Stomach smooth muscle (tissue), 2 donors: ENCODE measurements around the gene PTRH2.

Source experiments
- H3K27ac ChIP-seq: one replicate; pipeline ENCODE4 v1.7.0; 2013; ENCODE audit warnings: mild to moderate bottlenecking, low read length, inconsistent platforms
- H3K27me3 ChIP-seq, 2 donors: one replicate each; pipeline ENCODE4 v1.7.0; 2013; ENCODE audit warnings: low read length in 2 of 2; ENCODE audit not compliant: insufficient read depth in 2 of 2, control insufficient read depth in 1 of 2
- H3K36me3 ChIP-seq, 2 donors: one replicate each; pipeline ENCODE4 v1.7.0; 2013; ENCODE audit warnings: low read length in 2 of 2; ENCODE audit not compliant: control insufficient read depth in 2 of 2, insufficient read depth in 2 of 2
- H3K4me1 ChIP-seq: one replicate; pipeline ENCODE4 v1.7.0; 2013; ENCODE audit warnings: low read length; ENCODE audit not compliant: control insufficient read depth, insufficient read depth
- H3K4me3 ChIP-seq, 2 donors: one replicate each; pipeline ENCODE4 v1.7.0; 2013; ENCODE audit warnings: low read length in 2 of 2
- H3K9ac ChIP-seq, 2 donors: one replicate each; pipeline ENCODE4 v1.7.0; 2013; ENCODE audit warnings: low read length in 2 of 2, mild to moderate bottlenecking in 1 of 2
- H3K9me3 ChIP-seq, 2 donors: one replicate each; pipeline ENCODE4 v1.7.0; 2013; ENCODE audit warnings: low read length in 2 of 2; ENCODE audit not compliant: control insufficient read depth in 2 of 2
- donor health status: healthy.
- donor health status: Pancreatic carcinoma.

PTRH2 gene

DNA sequence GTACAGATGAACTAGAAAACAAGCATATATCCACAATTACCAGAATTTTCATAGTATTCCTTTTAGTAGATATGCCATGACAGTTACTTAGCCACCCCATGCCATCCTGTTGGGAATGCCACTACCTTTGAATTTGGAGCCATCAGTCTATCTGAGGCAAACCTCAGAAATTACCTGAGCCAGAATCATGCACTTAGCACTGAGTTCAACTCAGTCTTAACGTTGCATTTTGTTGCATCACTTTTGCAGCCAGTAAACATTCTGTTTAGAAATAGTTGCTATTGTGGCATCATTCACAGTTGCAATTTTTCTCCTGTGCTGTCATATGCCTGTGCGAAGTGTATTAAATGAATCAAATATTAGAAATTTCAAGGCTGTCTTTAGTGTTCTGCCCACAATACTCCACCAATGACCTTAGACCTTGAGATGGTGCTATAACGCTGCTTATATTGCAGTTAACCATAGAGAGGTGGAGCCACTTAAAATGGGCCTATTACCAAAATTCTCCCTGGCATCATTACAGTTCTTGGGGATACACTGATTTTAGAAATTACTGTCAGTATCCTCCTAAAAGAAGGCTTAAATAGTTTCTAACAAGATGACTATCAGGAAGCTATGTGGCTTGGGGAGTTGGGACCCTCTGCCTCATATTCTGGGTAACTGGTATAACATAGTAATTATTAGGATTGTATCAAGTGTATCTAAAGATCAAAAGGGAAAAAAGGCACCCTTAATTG, 11.1 kb downstream of the PTRH2 start:
- no peak overlapping the region for H3K9ac ChIP-seq

GRCh38 chr17:59694344-59694743, 12.9 kb downstream of the PTRH2 start:
- H3K9ac ChIP-seq, result no peak overlapping the region
- H3K27ac ChIP-seq, result no peak overlapping the region

More for the DNA sequence above, 11.1 kb downstream of the PTRH2 start:
- Histone ChIP-seq H3K9me3 (no peaks in the 10 kb centered on the region), H3K4me1 (no peaks in the 10 kb centered on the region), H3K36me3 (peaks cover 39 to 44% of the 10 kb centered on the region in 2 donors), H3K27me3 (no peaks in the 10 kb centered on the region), H3K27ac (no peak overlapping the region), H3K4me3 (no peak overlapping the region)

GRCh38 chr17:59693582-59693981, 13.6 kb downstream of the PTRH2 start:
- Histone ChIP-seq H3K27ac (no peak overlapping the region), H3K4me1 (no peaks in the 10 kb centered on the region), H3K9ac (no peak overlapping the region), H3K36me3 (peaks cover 38 to 39% of the 10 kb centered on the region in 2 donors), H3K4me3 (no peak overlapping the region), H3K27me3 (no peaks in the 10 kb centered on the region), H3K9me3 (no peaks in the 10 kb centered on the region)

More at GRCh38 chr17:59694344-59694743, 12.9 kb downstream of the PTRH2 start:
- H3K9me3 ChIP-seq, result no peaks in the 10 kb centered on the region
- H3K4me1 ChIP-seq, result no peaks in the 10 kb centered on the region
- H3K4me3 ChIP-seq, result no peak overlapping the region
- H3K27me3 ChIP-seq, result no peaks in the 10 kb centered on the region
- peaks cover 42 to 45% of the 10 kb centered on the region in 2 donors for H3K36me3 ChIP-seq

- Histone ChIP-seq H3K27ac (no peak overlapping the region), H3K27me3 (no peaks in the 10 kb centered on the region), H3K9ac (no peak overlapping the region), H3K9me3 (no peaks in the 10 kb centered on the region), H3K4me3 (no peak overlapping the region), H3K36me3 (peaks cover 18 to 47% of the 10 kb centered on the region in 2 donors), H3K4me1 (no peaks in the 10 kb centered on the region)
These were observed 18.7 kb downstream of the PTRH2 start for GRCh38 chr17:59688496-59688895.

DNA sequence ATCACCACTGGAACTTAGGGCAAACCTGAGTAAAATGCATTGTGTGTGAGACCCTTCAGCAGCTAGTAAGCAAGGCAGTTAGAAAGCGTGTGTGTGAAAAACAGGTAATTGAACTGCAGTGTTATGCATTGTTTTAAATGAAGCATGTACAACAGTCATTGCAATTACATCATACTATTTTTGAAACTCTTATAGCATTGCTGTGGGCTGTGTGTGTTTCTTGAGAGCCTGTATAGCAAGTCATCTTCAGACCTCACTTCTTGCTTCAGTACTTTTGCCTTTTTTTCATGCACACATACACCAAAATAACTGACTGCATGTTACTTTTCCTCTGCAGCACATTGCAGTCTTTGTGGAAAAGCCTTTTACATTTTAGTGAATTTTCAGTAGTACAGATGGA, 19.2 kb downstream of the PTRH2 start:
- H3K36me3 ChIP-seq, result peaks cover 20 to 50% of the 10 kb centered on the region in 2 donors

DNA sequence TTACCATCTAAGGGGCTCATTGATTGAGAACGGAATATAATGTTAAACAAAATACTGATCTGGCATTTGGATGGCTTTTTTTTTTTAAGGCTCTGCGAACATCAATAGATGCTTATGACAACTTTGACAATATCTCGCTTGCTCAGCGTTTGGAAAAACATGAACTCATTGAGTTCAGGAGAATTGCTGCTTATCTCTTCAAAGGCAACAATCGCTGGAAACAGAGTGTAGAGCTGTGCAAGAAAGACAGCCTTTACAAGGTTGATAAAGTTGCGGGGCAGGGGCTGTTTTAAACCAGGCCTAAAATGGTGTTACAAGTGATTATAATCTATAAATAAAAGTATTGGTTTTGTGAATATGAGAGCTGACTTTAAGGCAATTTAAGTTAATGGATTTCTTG, 22.3 kb downstream of the PTRH2 start:
- no peaks in the 10 kb centered on the region for H3K9me3 ChIP-seq
- H3K36me3 ChIP-seq, result peaks cover 37 to 63% of the 10 kb centered on the region in 2 donors
- H3K9ac ChIP-seq, result no peak overlapping the region
- H3K4me1 ChIP-seq, result no peaks in the 10 kb centered on the region
- no peak overlapping the region for H3K4me3 ChIP-seq
- no peaks in the 10 kb centered on the region for H3K27me3 ChIP-seq
- no peak overlapping the region for H3K27ac ChIP-seq

More for the DNA sequence above, 19.2 kb downstream of the PTRH2 start:
- H3K9ac ChIP-seq, result no peak overlapping the region
- H3K4me3 ChIP-seq, result no peak overlapping the region
- no peaks in the 10 kb centered on the region for H3K27me3 ChIP-seq
- no peaks in the 10 kb centered on the region for H3K4me1 ChIP-seq
- no peak overlapping the region for H3K27ac ChIP-seq
- no peaks in the 10 kb centered on the region for H3K9me3 ChIP-seq

- Histone ChIP-seq H3K9me3 (no peaks in the 10 kb centered on the region), H3K4me1 (no peaks in the 10 kb centered on the region), H3K4me3 (no peak overlapping the region), H3K27ac (no peak overlapping the region), H3K36me3 (peaks cover 42 to 70% of the 10 kb centered on the region in 2 donors), H3K9ac (no peak overlapping the region), H3K27me3 (no peaks in the 10 kb centered on the region)
These were observed 23.9 kb downstream of the PTRH2 start for GRCh38 chr17:59683283-59683682.

- H3K4me3 ChIP-seq, result no peak overlapping the region
- no peaks in the 10 kb centered on the region for H3K4me1 ChIP-seq
- peaks cover 54 to 61% of the 10 kb centered on the region in 2 donors for H3K36me3 ChIP-seq
- H3K27ac ChIP-seq, result no peak overlapping the region
- H3K9me3 ChIP-seq, result no peaks in the 10 kb centered on the region
- H3K9ac ChIP-seq, result no peak overlapping the region
- H3K27me3 ChIP-seq, result no peaks in the 10 kb centered on the region
These were observed 26.9 kb downstream of the PTRH2 start for GRCh38 chr17:59680314-59680713.

DNA sequence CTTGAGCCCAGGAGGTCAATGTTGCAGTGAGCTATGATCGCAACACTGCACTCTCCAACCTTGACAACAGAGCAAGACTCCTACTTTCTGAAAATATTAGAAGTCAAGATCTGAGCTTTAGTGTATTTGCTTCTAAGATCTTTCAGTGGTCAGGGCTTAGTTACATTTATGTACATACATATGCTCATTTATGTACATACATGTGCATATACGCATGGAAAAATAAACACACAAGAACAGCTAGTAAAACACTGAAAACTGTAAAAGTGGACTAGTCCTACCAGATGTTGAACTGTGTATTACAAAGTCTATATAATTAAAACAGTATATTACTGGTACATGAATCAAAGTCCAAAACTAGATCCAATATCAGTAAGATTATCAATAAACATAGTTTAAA, 28.3 kb downstream of the PTRH2 start:
- Histone ChIP-seq H3K27me3 (no peaks in the 10 kb centered on the region), H3K9ac (no peak overlapping the region), H3K27ac (no peak overlapping the region), H3K9me3 (no peaks in the 10 kb centered on the region), H3K4me3 (no peak overlapping the region), H3K4me1 (no peaks in the 10 kb centered on the region), H3K36me3 (peaks cover 52 to 63% of the 10 kb centered on the region in 2 donors)

DNA sequence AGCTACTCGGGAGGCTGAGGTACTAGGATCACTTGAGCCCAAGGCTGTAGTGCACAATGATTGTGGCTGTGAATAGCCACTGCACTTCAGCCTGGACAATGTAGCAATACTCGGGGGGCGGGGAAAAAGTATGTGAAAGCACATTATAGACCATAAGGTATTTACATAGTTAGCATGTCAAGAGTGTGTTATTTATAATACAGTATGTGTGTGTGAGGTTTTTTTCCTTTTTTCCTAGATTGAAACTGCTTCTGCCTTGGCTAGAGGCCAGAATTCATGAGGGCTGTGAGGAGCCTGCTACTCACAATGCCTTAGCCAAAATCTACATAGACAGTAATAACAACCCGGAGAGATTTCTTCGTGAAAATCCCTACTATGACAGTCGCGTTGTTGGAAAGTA, 30.5 kb downstream of the PTRH2 start:
- peaks cover 35 to 43% of the 10 kb centered on the region in 2 donors for H3K36me3 ChIP-seq
- no peaks in the 10 kb centered on the region for H3K9me3 ChIP-seq
- H3K27me3 ChIP-seq, result no peaks in the 10 kb centered on the region
- no peaks in the 10 kb centered on the region for H3K4me1 ChIP-seq
- no peak overlapping the region for H3K9ac ChIP-seq
- H3K27ac ChIP-seq, result no peak overlapping the region
- H3K4me3 ChIP-seq, result no peak overlapping the region

DNA sequence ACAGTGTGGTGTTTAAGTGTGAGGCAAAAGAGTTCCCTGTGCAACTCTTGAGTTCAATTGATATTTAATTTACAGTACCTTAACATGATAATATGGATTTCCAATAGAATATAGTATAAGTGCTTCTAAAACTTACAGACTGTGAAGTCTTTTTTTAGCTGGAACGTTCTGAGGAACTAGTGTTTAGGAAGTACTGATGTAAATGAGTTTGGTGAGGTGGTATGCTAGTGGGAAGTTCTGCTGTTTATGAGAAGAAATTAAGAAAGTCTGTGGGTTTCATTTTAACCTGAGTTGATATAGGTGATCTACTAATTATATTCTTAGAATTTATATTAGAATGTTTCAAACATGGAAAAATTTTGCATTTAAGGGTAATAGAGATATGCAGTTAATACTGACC, 32.0 kb downstream of the PTRH2 start:
- Histone ChIP-seq H3K9me3 (no peaks in the 10 kb centered on the region), H3K27me3 (no peaks in the 10 kb centered on the region), H3K4me1 (no peaks in the 10 kb centered on the region), H3K27ac (no peak overlapping the region), H3K36me3 (peaks cover 25 to 40% of the 10 kb centered on the region in 2 donors), H3K4me3 (no peak overlapping the region), H3K9ac (no peak overlapping the region)
